Activated CD4-positive, alpha-beta T cell treated with anti-CD3 and anti-CD28 coated beads for 48 hours (primary cell): ENCODE measurements around the gene ZFYVE28.
A peak's percentile ranks its signal among the peaks of the same experiment; 100 is the strongest.

Experiments used
- DNase-seq: peaks from one replicate; pipeline ENCODE4 v3.0.0-alpha.2; 2020

Gene ZFYVE28

GRCh38 chr4:2427383-2428334, 9.2 kb upstream of the ZFYVE28 start:
- DNase-seq, result no peak

- no peak for DNase-seq
These were observed 8.3 kb upstream of the ZFYVE28 start for GRCh38 chr4:2426711-2427275.

- no peak for DNase-seq
These were observed 7.6 kb upstream of the ZFYVE28 start for GRCh38 chr4:2426069-2426397.

- no peak for DNase-seq
These were observed 7.1 kb upstream of the ZFYVE28 start for GRCh38 chr4:2425386-2426068.

GRCh38 chr4:2424581-2424980, 6.1 kb upstream of the ZFYVE28 start:
- no peak for DNase-seq

- no peak for DNase-seq
These were observed 5.2 kb upstream of the ZFYVE28 start for GRCh38 chr4:2423695-2424094.

- DNase-seq, result no peak
These were observed 4.6 kb upstream of the ZFYVE28 start for GRCh38 chr4:2423066-2423465.

GRCh38 chr4:2421928-2422327, 3.5 kb upstream of the ZFYVE28 start:
- DNase-seq, result no peak

- DNase-seq, result no peak
These were observed 1.4 kb upstream of the ZFYVE28 start for GRCh38 chr4:2419814-2420213.

- peak; percentile 99 for DNase-seq
These were observed 466 bp upstream of the ZFYVE28 start, which contains the start of gene CFAP99 for GRCh38 chr4:2418650-2419571. CFAP99 (plus strand) TSS chr4:2418955.

- peak; percentile 29 for DNase-seq
These were observed 1.1 kb downstream of the ZFYVE28 start for GRCh38 chr4:2417226-2417764.

GRCh38 chr4:2416564-2417225, 1.8 kb downstream of the ZFYVE28 start:
- peak; percentile 36 for DNase-seq

- no peak for DNase-seq
These were observed 2.4 kb downstream of the ZFYVE28 start for GRCh38 chr4:2415881-2416563.

GRCh38 chr4:2415213-2415612, 3.2 kb downstream of the ZFYVE28 start:
- DNase-seq, result no peak

- peak; percentile 58 for DNase-seq
These were observed 4.4 kb downstream of the ZFYVE28 start for GRCh38 chr4:2413821-2414610.

- DNase-seq, result peak; percentile 92
These were observed 5.3 kb downstream of the ZFYVE28 start for GRCh38 chr4:2412885-2413716.

GRCh38 chr4:2412534-2412884, 5.9 kb downstream of the ZFYVE28 start:
- peak; percentile 82 for DNase-seq

- DNase-seq, result peak; percentile 52
These were observed 6.5 kb downstream of the ZFYVE28 start for GRCh38 chr4:2411786-2412510.

- no peak for DNase-seq
These were observed 9.1 kb downstream of the ZFYVE28 start for GRCh38 chr4:2409381-2409783.
